Measurements from ENCODE around the gene MDH1. TPM values are rescaled to one million over a fixed set of nuclear protein-coding genes. Genes with fewer than 3 reads are reported as not detected.
"Not testable (repeated sequence)": the region's sequence is repeated elsewhere in the genome, so short reads cannot be mapped to it uniquely, and the experiment has no call there.

Gene MDH1
- total RNA-seq, 4 donors from 2014 or later = 169 to 206 (median 182) TPM

DNA sequence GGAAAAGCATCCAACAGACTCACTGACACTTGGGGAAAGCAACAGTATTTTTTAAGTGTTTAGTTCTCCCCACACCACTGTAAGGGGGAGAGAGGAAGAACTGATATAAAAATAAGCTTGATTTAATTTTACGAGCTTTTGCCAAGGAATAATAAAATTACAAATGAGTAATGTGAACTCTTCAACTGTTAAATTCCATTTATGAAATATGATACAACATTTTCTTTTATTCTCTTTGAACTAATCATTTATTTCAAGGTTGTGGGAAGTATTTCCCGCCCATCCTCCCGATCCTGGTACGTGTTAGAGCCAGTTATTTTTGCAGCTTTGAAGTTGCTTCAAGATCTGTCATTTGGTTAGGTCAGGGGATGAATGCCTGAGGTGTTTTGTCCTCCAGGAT is 35.7 kb upstream of the MDH1 start:
- intact Hi-C loops (cut with DNase I) = no loop called here
- H3K27me3 ChIP-seq = no peaks in the 10 kb centered on the region
- 40% methylated on average over 4 of the region's 4 CpGs for WGBS

DNA sequence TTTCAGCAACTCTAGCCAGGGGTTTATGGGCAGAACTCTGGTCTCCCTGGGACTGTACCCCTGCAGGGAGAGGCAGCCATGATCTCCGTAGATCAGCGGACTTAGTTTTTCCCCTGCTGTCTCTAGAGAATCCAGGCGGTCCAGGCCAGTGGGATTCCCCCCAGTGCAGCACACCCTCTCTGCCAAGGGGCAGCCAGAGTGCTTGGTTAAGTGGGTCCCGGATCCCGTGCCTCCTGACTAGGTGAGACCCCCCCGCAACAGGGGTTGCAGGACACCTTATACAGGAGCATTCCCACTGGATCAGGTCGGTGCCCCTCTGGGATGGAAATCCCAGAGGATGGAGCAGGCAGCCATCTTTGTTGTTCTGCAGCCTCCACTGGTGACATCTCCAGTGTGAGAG is 33.5 kb upstream of the MDH1 start:
- H3K4me1 ChIP-seq = peaks cover 0 to 15% (median 10%) of the 10 kb centered on the region in 4 donors
- DNase-seq (ENCODE audit: extremely low spot score) = no peak
- TF ChIP-seq POLR2A (IDR thresholded peaks at IDR 0.05; ENCODE audit: low read depth) = no peak
- TF ChIP-seq POLR2AphosphoS5 (IDR thresholded peaks at IDR 0.05) = no peak
- TF ChIP-seq EP300 (IDR thresholded peaks at IDR 0.05) = no peak
- TF ChIP-seq CTCF (IDR thresholded peaks at IDR 0.05) = no peak
- H3K4me3 ChIP-seq = no peak overlapping the region
- H3K36me3 ChIP-seq = peaks cover 0 to 9% (median 0%) of the 10 kb centered on the region in 4 donors
- no peak overlapping the region for H3K27ac ChIP-seq (replicated peaks in 1 of 4)
- H3K9me3 ChIP-seq = peaks cover 0 to 12% (median 0%) of the 10 kb centered on the region in 4 donors
- WGBS = 96% methylated on average over 6 of the region's 7 CpGs
- intact Hi-C loops (cut with DNase I) = no loop called here
- no peaks in the 10 kb centered on the region for H3K27me3 ChIP-seq

More for the DNA sequence above, 35.7 kb upstream of the MDH1 start:
- Histone ChIP-seq H3K4me3 (no peak overlapping the region), H3K9me3 (peaks cover 0 to 4% (median 0%) of the 10 kb centered on the region in 4 donors), H3K27ac (replicated peaks in 1 of 4) (peak overlapping the region in 1 of 4 donors; percentile 9), H3K36me3 (peaks cover 0 to 9% (median 0%) of the 10 kb centered on the region in 4 donors), H3K4me1 (peaks cover 0 to 15% (median 10%) of the 10 kb centered on the region in 4 donors)
- TF ChIP-seq EP300 (IDR thresholded peaks at IDR 0.05) = no peak
- TF ChIP-seq POLR2A (IDR thresholded peaks at IDR 0.05; ENCODE audit: low read depth) = no peak
- no peak for TF ChIP-seq CTCF (IDR thresholded peaks at IDR 0.05)
- no peak for TF ChIP-seq POLR2AphosphoS5 (IDR thresholded peaks at IDR 0.05)
- DNase-seq (ENCODE audit: extremely low spot score) = no peak

DNA sequence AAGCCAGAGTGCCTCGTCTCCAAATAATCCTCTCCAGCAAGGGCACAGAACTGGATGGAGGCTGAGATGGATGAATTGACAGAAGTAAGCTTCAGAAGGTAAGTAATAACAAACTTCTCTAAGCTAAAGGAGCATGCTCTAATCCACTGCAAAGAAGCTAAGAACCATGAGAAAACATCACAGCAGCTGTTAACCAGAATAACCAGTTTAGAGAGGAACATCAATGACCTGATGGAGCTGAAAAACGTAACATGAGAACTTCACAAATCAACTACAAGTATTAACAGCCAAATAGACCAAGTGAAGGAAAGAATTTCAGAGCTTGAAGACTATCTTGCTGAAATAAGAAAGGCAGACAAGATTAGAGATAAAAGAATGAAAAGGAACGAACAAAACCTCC is 32.8 kb upstream of the MDH1 start:
- Histone ChIP-seq H3K4me1 (peaks cover 0 to 15% (median 10%) of the 10 kb centered on the region in 4 donors), H3K4me3 (no peak overlapping the region), H3K36me3 (peaks cover 0 to 9% (median 0%) of the 10 kb centered on the region in 4 donors), H3K27me3 (no peaks in the 10 kb centered on the region), H3K27ac (replicated peaks in 1 of 4) (no peak overlapping the region), H3K9me3 (peaks cover 0 to 16% (median 0%) of the 10 kb centered on the region in 4 donors)
- WGBS = 94% methylated on average over 3 of the region's 3 CpGs
- TF ChIP-seq POLR2A (IDR thresholded peaks at IDR 0.05; ENCODE audit: low read depth) (no peak), CTCF (IDR thresholded peaks at IDR 0.05) (no peak), POLR2AphosphoS5 (IDR thresholded peaks at IDR 0.05) (no peak), EP300 (IDR thresholded peaks at IDR 0.05) (no peak)
- intact Hi-C loops (cut with DNase I) = no loop called here
- no peak for DNase-seq (ENCODE audit: extremely low spot score)

DNA sequence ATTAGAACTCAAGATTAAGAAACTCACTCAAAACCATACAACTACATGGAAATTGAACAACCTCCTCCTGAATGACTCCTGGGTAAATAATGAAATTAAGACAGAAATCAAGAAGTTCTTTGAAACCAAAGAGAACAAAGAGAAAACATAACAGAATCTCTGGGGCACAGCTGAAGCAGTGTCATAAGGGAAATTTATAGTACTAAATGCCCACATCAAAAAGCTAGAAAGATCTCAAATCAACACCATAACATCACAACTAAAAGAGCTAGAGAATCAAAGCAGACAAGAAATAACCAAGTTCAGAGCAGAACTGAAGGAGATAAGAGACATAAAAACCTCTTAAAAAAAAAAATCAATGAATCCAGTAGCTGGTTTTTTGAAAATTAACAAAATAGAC is 30.9 kb upstream of the MDH1 start:
- H3K4me1 ChIP-seq; DNase-seq (ENCODE audit: extremely low spot score); intact Hi-C loops (cut with DNase I); H3K4me3 ChIP-seq; H3K27ac ChIP-seq (replicated peaks in 1 of 4); H3K27me3 ChIP-seq; H3K36me3 ChIP-seq: not testable (repeated sequence)
- peaks cover 0 to 20% (median 0%) of the 10 kb centered on the region in 4 donors for H3K9me3 ChIP-seq

DNA sequence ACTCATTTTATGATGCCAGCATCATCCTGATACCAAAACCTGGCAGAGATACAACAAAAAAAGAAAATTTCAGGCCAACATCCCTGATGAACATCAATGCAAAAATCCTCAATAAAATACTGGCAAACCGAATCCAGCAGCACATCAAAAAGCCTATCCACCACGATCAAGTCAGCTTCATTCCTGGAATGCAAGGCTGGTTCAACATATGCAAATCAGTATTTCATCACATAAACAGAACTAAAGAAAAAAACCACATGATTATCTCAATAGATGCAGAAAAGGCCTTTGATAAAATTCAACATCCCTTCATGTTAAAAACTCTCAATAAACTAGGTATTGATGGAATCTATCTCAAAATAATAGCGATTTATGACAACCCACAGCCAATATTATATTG is 29.8 kb upstream of the MDH1 start:
- H3K36me3 ChIP-seq; intact Hi-C loops (cut with DNase I); H3K4me3 ChIP-seq; H3K4me1 ChIP-seq; H3K27ac ChIP-seq (replicated peaks in 1 of 4); DNase-seq (ENCODE audit: extremely low spot score); H3K27me3 ChIP-seq: not testable (repeated sequence)
- WGBS = 65% methylated on average over 3 of the region's 3 CpGs
- peaks cover 0 to 20% (median 0%) of the 10 kb centered on the region in 4 donors for H3K9me3 ChIP-seq

DNA sequence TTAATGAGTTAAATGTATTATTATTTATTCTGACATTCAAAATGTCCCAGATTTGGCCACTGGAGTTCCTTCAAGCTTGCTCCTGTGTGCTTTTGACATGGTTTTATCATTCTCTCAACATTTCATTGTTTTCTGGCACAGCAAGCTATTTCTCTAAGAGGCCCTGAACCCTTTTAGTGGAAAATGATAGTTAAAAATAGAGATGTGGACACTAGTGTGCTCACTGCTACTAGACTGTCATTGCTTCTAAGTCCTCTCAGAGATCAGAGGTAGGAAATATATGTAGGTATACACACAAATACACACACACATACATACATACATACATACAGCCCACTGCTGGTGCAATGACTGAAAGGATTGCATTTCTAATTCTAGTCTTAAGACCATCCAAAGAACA is 26.0 kb upstream of the MDH1 start:
- no peak overlapping the region for H3K4me3 ChIP-seq
- no peak overlapping the region for H3K27ac ChIP-seq (replicated peaks in 1 of 4)
- intact Hi-C loops (cut with DNase I) = no loop called here
- H3K27me3 ChIP-seq = no peaks in the 10 kb centered on the region
- peaks cover 0 to 16% (median 0%) of the 10 kb centered on the region in 4 donors for H3K9me3 ChIP-seq
- TF ChIP-seq POLR2A (IDR thresholded peaks at IDR 0.05; ENCODE audit: low read depth) (no peak), POLR2AphosphoS5 (IDR thresholded peaks at IDR 0.05) (no peak), CTCF (IDR thresholded peaks at IDR 0.05) (no peak), EP300 (IDR thresholded peaks at IDR 0.05) (no peak)
- H3K36me3 ChIP-seq = no peaks in the 10 kb centered on the region
- DNase-seq (ENCODE audit: extremely low spot score) = no peak
- H3K4me1 ChIP-seq = no peaks in the 10 kb centered on the region
